DOHH2 (cell line): ENCODE data around the gene KLLN.

Experiments
- H3F3A ChIP-seq: fragments of 200-600 bp; sonication (generic), shearing (Covaris generic); 2 replicates; pipeline ENCODE4 v1.6.0; 2016; ENCODE audit warnings: antibody characterized with exemption, mild to moderate bottlenecking; ENCODE audit not compliant: control insufficient read depth, insufficient read depth
- H3K27ac ChIP-seq: fragments of 200-600 bp; sonication (generic); 2 replicates; pipeline ENCODE4 v1.5.1; 2014; ENCODE audit warnings: low read depth, mild to moderate bottlenecking, low read length, moderate library complexity
- H3K27me3 ChIP-seq: fragments of 200-600 bp; sonication (generic); 2 replicates; pipeline ENCODE4 v1.6.1; 2014; ENCODE audit warnings: mild to moderate bottlenecking, low read length, mixed read lengths; ENCODE audit not compliant: control insufficient read depth
- H3K36me3 ChIP-seq: fragments of 200-600 bp; sonication (generic); 2 replicates; pipeline ENCODE4 v1.6.1; 2014; ENCODE audit warnings: mild to moderate bottlenecking, low read length, moderate library complexity, mixed read lengths; ENCODE audit not compliant: control insufficient read depth
- H3K4me1 ChIP-seq: fragments of 200-600 bp; sonication (generic); 2 replicates; pipeline ENCODE4 v1.6.1; 2014; ENCODE audit warnings: mild to moderate bottlenecking, low read length, mixed read lengths; ENCODE audit not compliant: control insufficient read depth
- H3K4me2 ChIP-seq: fragments of 200-600 bp; sonication (generic); 2 replicates; pipeline ENCODE4 v1.6.0; 2014; ENCODE audit warnings: mild to moderate bottlenecking, low read length, moderate library complexity
- H3K4me3 ChIP-seq: fragments of 200-600 bp; sonication (generic); 2 replicates; pipeline ENCODE4 v1.5.1; 2014; ENCODE audit warnings: mild to moderate bottlenecking, low read length, mixed read lengths
- H3K79me2 ChIP-seq: fragments of 200-600 bp; sonication (generic); 2 replicates; pipeline ENCODE4 v1.6.1; 2014; ENCODE audit warnings: mild to moderate bottlenecking, low read length, mixed read lengths; ENCODE audit not compliant: control insufficient read depth
- H3K9me2 ChIP-seq: fragments of 200-600 bp; sonication (generic); replicated peaks from 2 replicates; pipeline ENCODE4 v1.6.1; 2014; ENCODE audit warnings: mild to moderate bottlenecking, low read length, mixed read lengths; ENCODE audit not compliant: control insufficient read depth
- H3K9me3 ChIP-seq: fragments of 200-600 bp; sonication (generic); 2 replicates; pipeline ENCODE4 v1.6.1; 2014; ENCODE audit warnings: antibody characterized with exemption, low read length, mixed read lengths; ENCODE audit not compliant: control insufficient read depth, insufficient read depth
- H4K20me1 ChIP-seq: fragments of 200-600 bp; sonication (generic); 2 replicates; pipeline ENCODE4 v1.6.0; 2014; ENCODE audit warnings: low read depth, mild to moderate bottlenecking, antibody characterized with exemption, low read length, moderate library complexity; ENCODE audit not compliant: control insufficient read depth, insufficient read depth
- EZH2phosphoT487 ChIP-seq: fragments of 200-600 bp; sonication (generic); IDR thresholded peaks from 2 replicates; pipeline ENCODE4 v1.6.1; 2017; ENCODE audit warnings: borderline replicate concordance, mild to moderate bottlenecking, antibody characterized with exemption, low read length, moderate library complexity, mixed read lengths
- TF ChIP-seq, protein P1 (sequence below): fragments of 200-600 bp; sonication (generic); IDR thresholded peaks from one replicate; pipeline ENCODE4 v1.5.1; 2014; ENCODE audit warnings: antibody characterized with exemption, mild to moderate bottlenecking, low read depth, low read length; ENCODE audit not compliant: poor library complexity, severe bottlenecking

KLLN gene

GRCh38 chr10:87878664-87879459 lies 15.5 kb upstream of the KLLN start:
- Histone ChIP-seq H4K20me1 (no peaks in the 10 kb centered on the region; the same call in 1 of the 2 replicates), H3K4me1 (peaks cover 21% of the 10 kb centered on the region), H3K27me3 (no peaks in the 10 kb centered on the region), H3K27ac (no peak overlapping the region), H3K36me3 (peaks cover 97% of the 10 kb centered on the region), H3K4me3 (no peak overlapping the region), H3K9me3 (peaks cover 5% of the 10 kb centered on the region; the same call in 1 of the 2 replicates), H3F3A (peaks cover 10% of the 10 kb centered on the region), H3K9me2 (no peaks in the 10 kb centered on the region), H3K79me2 (peaks cover 97% of the 10 kb centered on the region), H3K4me2 (no peak overlapping the region)
- TF ChIP-seq, protein P1, sequence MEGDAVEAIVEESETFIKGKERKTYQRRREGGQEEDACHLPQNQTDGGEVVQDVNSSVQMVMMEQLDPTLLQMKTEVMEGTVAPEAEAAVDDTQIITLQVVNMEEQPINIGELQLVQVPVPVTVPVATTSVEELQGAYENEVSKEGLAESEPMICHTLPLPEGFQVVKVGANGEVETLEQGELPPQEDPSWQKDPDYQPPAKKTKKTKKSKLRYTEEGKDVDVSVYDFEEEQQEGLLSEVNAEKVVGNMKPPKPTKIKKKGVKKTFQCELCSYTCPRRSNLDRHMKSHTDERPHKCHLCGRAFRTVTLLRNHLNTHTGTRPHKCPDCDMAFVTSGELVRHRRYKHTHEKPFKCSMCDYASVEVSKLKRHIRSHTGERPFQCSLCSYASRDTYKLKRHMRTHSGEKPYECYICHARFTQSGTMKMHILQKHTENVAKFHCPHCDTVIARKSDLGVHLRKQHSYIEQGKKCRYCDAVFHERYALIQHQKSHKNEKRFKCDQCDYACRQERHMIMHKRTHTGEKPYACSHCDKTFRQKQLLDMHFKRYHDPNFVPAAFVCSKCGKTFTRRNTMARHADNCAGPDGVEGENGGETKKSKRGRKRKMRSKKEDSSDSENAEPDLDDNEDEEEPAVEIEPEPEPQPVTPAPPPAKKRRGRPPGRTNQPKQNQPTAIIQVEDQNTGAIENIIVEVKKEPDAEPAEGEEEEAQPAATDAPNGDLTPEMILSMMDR = no peak
- TF ChIP-seq EZH2phosphoT487 = no peak

DNA sequence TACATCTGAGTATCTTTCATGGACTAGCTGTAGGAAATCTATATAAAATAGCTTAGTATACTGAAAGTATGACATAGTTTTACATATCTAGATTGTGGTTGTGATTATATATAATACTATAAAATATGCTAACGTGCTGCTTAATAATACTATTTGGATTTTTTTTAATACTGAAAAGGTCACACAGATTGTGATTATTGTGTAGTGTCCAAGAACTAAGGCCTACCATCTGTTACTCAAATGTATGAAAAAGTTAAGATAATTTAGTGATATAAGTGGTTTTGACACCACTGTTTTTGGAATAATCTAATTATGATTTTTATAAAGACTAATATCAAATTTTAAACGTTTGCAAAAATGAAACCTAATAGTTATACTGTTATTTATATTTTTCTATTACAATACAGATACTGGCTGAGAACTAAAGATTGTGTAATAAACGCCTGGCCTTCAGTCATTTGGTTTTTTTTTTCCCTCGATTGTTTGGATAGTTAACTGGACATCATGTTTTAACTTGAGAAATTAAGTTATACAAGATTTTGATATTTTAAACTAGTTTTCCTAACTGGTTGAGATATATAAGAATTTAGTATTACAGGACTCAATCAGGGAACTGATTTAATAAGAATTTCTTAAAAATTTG lies 12.7 kb upstream of the KLLN start:
- no peaks in the 10 kb centered on the region for H3K27me3 ChIP-seq
- peaks cover 10% of the 10 kb centered on the region for H3F3A ChIP-seq
- H3K9me2 ChIP-seq = no peaks in the 10 kb centered on the region
- no peak for TF ChIP-seq EZH2phosphoT487
- TF ChIP-seq, protein P1 = no peak
- H3K79me2 ChIP-seq = peaks cover 100% of the 10 kb centered on the region
- peaks cover 42% of the 10 kb centered on the region for H3K4me1 ChIP-seq
- H3K4me2 ChIP-seq = no peak overlapping the region
- H3K27ac ChIP-seq = no peak overlapping the region
- peaks cover 99% of the 10 kb centered on the region for H3K36me3 ChIP-seq
- H3K4me3 ChIP-seq = no peak overlapping the region
- H4K20me1 ChIP-seq = peaks cover 7% of the 10 kb centered on the region; the same call in 1 of the 2 replicates
- peaks cover 5% of the 10 kb centered on the region; the same call in 1 of the 2 replicates for H3K9me3 ChIP-seq

GRCh38 chr10:87873656-87874055 lies 10.3 kb upstream of the KLLN start:
- Histone ChIP-seq H4K20me1 (peaks cover 21% of the 10 kb centered on the region; the same call in 1 of the 2 replicates), H3K27ac (no peak overlapping the region), H3K4me2 (peak overlapping the region; percentile 31)

More at GRCh38 chr10:87873656-87874055, 10.3 kb upstream of the KLLN start:
- Histone ChIP-seq H3K9me2 (no peaks in the 10 kb centered on the region), H3F3A (peaks cover 10% of the 10 kb centered on the region; the same call in 1 of the 2 replicates), H3K9me3 (no peaks in the 10 kb centered on the region), H3K79me2 (peaks cover 100% of the 10 kb centered on the region), H3K27me3 (no peaks in the 10 kb centered on the region), H3K36me3 (peaks cover 99% of the 10 kb centered on the region), H3K4me3 (no peak overlapping the region), H3K4me1 (peaks cover 60% of the 10 kb centered on the region)
- TF ChIP-seq EZH2phosphoT487 = no peak
